Myocyte (in vitro differentiated cells): ENCODE results near the gene PRUNE1. TPM values are rescaled to one million over a fixed set of nuclear protein-coding genes. Genes with fewer than 3 reads are reported as not detected.

ENCODE experiments used
- DNase-seq: peaks from one replicate; pipeline ENCODE4 v3.0.0-alpha.2; 2012; ENCODE audit warnings: low read depth
- total RNA-seq: library from RNA; depleted of rRNA; stranded (reverse); fragments of >200 nt; gene quantifications from 2 replicates; pipeline ENCODE4 v1.2.3, GENCODE V29; 2014

PRUNE1 gene
- total RNA-seq, 1 donor from 2014 or later: 47.5 TPM

- DNase-seq: no peak
These were observed 41.2 kb downstream of the PRUNE1 start for GRCh38 chr1:151049458-151049857.

GRCh38 chr1:151050051-151050688, 41.9 kb downstream of the PRUNE1 start:
- DNase-seq: peak; percentile 13

- no peak for DNase-seq
These were observed 43.2 kb downstream of the PRUNE1 start for GRCh38 chr1:151051356-151052009.

GRCh38 chr1:151054971-151055547, 46.8 kb downstream of the PRUNE1 start:
- no peak for DNase-seq

- no peak for DNase-seq
These were observed 47.3 kb downstream of the PRUNE1 start for GRCh38 chr1:151055581-151055980.

GRCh38 chr1:151056149-151056548, 47.9 kb downstream of the PRUNE1 start:
- no peak for DNase-seq

GRCh38 chr1:151058692-151059091, 50.4 kb downstream of the PRUNE1 start:
- peak; percentile 88 for DNase-seq

- DNase-seq: peak; percentile 89
These were observed 51.1 kb downstream of the PRUNE1 start, which contains the start of gene CDC42SE1 for GRCh38 chr1:151059109-151060006. Gene CDC42SE1, minus strand, starts transcription at chr1:151059622. Its CDS starts 3,892 bp downstream, at chr1:151055730.

- peak; percentile 86 for DNase-seq
These were observed 51.9 kb downstream of the PRUNE1 start, which contains the start of gene MLLT11 for GRCh38 chr1:151060007-151060656. Gene MLLT11, plus strand, starts transcription at chr1:151060397. Its CDS starts 6,828 bp downstream, at chr1:151067225.

GRCh38 chr1:151060657-151061421, 52.6 kb downstream of the PRUNE1 start:
- DNase-seq: peak; percentile 59

GRCh38 chr1:151061704-151062103, 53.5 kb downstream of the PRUNE1 start:
- DNase-seq: no peak

- DNase-seq: peak; percentile 74
These were observed 54.6 kb downstream of the PRUNE1 start for GRCh38 chr1:151062741-151063371.

- DNase-seq: no peak
These were observed 56.9 kb downstream of the PRUNE1 start for GRCh38 chr1:151065089-151065645.

- no peak for DNase-seq
These were observed 58.9 kb downstream of the PRUNE1 start for GRCh38 chr1:151067185-151067584.

GRCh38 chr1:151069103-151069486, 60.8 kb downstream of the PRUNE1 start:
- DNase-seq: peak; percentile 19

GRCh38 chr1:151070474-151071276, 62.4 kb downstream of the PRUNE1 start, which contains the start of gene GABPB2:
Gene GABPB2, plus strand, starts transcription at chr1:151070761. Its CDS starts 17,429 bp downstream, at chr1:151088190.
- DNase-seq: peak; percentile 94

- DNase-seq: no peak
These were observed 64.0 kb downstream of the PRUNE1 start for GRCh38 chr1:151072224-151072623.
